DOHH2 (cell line): ENCODE results near the gene EIF6.

Experiments used
- H3F3A ChIP-seq: fragments of 200-600 bp; sonication (generic), shearing (Covaris generic); 2 replicates; pipeline ENCODE4 v1.6.0; 2016; ENCODE audit warnings: antibody characterized with exemption, mild to moderate bottlenecking; ENCODE audit not compliant: control insufficient read depth, insufficient read depth
- H3K27ac ChIP-seq: fragments of 200-600 bp; sonication (generic); 2 replicates; pipeline ENCODE4 v1.5.1; 2014; ENCODE audit warnings: low read depth, mild to moderate bottlenecking, low read length, moderate library complexity
- H3K27me3 ChIP-seq: fragments of 200-600 bp; sonication (generic); 2 replicates; pipeline ENCODE4 v1.6.1; 2014; ENCODE audit warnings: mild to moderate bottlenecking, low read length, mixed read lengths; ENCODE audit not compliant: control insufficient read depth
- H3K36me3 ChIP-seq: fragments of 200-600 bp; sonication (generic); 2 replicates; pipeline ENCODE4 v1.6.1; 2014; ENCODE audit warnings: mild to moderate bottlenecking, low read length, moderate library complexity, mixed read lengths; ENCODE audit not compliant: control insufficient read depth
- H3K4me1 ChIP-seq: fragments of 200-600 bp; sonication (generic); 2 replicates; pipeline ENCODE4 v1.6.1; 2014; ENCODE audit warnings: mild to moderate bottlenecking, low read length, mixed read lengths; ENCODE audit not compliant: control insufficient read depth
- H3K4me2 ChIP-seq: fragments of 200-600 bp; sonication (generic); 2 replicates; pipeline ENCODE4 v1.6.0; 2014; ENCODE audit warnings: mild to moderate bottlenecking, low read length, moderate library complexity
- H3K4me3 ChIP-seq: fragments of 200-600 bp; sonication (generic); 2 replicates; pipeline ENCODE4 v1.5.1; 2014; ENCODE audit warnings: mild to moderate bottlenecking, low read length, mixed read lengths
- H3K79me2 ChIP-seq: fragments of 200-600 bp; sonication (generic); 2 replicates; pipeline ENCODE4 v1.6.1; 2014; ENCODE audit warnings: mild to moderate bottlenecking, low read length, mixed read lengths; ENCODE audit not compliant: control insufficient read depth
- H3K9me2 ChIP-seq: fragments of 200-600 bp; sonication (generic); replicated peaks from 2 replicates; pipeline ENCODE4 v1.6.1; 2014; ENCODE audit warnings: mild to moderate bottlenecking, low read length, mixed read lengths; ENCODE audit not compliant: control insufficient read depth
- H3K9me3 ChIP-seq: fragments of 200-600 bp; sonication (generic); 2 replicates; pipeline ENCODE4 v1.6.1; 2014; ENCODE audit warnings: antibody characterized with exemption, low read length, mixed read lengths; ENCODE audit not compliant: control insufficient read depth, insufficient read depth
- H4K20me1 ChIP-seq: fragments of 200-600 bp; sonication (generic); 2 replicates; pipeline ENCODE4 v1.6.0; 2014; ENCODE audit warnings: low read depth, mild to moderate bottlenecking, antibody characterized with exemption, low read length, moderate library complexity; ENCODE audit not compliant: control insufficient read depth, insufficient read depth
- EZH2phosphoT487 ChIP-seq: fragments of 200-600 bp; sonication (generic); IDR thresholded peaks from 2 replicates; pipeline ENCODE4 v1.6.1; 2017; ENCODE audit warnings: borderline replicate concordance, mild to moderate bottlenecking, antibody characterized with exemption, low read length, moderate library complexity, mixed read lengths
- TF ChIP-seq, protein P1 (sequence below): fragments of 200-600 bp; sonication (generic); IDR thresholded peaks from one replicate; pipeline ENCODE4 v1.5.1; 2014; ENCODE audit warnings: antibody characterized with exemption, mild to moderate bottlenecking, low read depth, low read length; ENCODE audit not compliant: poor library complexity, severe bottlenecking

EIF6 gene

DNA sequence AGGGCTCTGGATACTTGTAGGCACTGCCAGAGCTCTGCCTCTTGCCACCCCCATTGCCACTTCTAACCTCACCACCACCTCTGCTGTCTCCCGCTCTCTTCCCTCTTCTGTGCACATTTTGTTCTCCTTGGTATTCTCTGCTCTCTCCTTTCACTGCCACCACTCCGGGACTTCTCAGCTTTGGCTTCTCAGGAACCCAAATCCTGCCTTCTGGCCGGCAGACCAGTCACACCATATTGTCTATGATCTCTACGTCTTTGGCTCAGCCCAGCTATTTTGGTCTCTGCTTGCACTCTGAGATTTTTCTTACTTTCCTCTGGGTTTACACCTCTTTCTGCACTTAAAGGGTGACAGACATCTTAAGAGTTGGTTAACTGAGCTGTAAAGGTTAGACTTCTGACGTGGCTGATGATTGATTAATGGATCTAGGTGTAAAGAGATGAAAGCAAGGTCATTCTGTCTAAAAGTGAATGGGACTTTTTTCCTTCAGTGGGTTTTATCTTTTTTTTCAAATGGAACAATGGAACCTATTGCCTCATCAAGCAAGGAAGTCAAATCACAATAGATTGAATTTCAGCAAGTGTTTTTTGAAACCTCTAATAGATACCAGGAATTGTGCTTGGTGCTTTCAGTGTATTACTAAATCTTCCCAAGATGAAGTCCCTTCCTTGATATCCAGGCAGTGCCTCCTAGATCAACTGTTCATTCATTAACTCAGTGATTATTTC lies 44.3 kb downstream of the EIF6 start:
- Histone ChIP-seq H3K4me1 (no peaks in the 10 kb centered on the region), H3K4me2 (no peak overlapping the region), H3K27ac (no peak overlapping the region), H3K9me2 (no peaks in the 10 kb centered on the region), H3F3A (no peaks in the 10 kb centered on the region), H3K79me2 (no peaks in the 10 kb centered on the region), H3K4me3 (no peak overlapping the region), H4K20me1 (no peaks in the 10 kb centered on the region), H3K36me3 (no peaks in the 10 kb centered on the region), H3K9me3 (no peaks in the 10 kb centered on the region), H3K27me3 (peaks cover 19% of the 10 kb centered on the region)
- TF ChIP-seq, protein P1, sequence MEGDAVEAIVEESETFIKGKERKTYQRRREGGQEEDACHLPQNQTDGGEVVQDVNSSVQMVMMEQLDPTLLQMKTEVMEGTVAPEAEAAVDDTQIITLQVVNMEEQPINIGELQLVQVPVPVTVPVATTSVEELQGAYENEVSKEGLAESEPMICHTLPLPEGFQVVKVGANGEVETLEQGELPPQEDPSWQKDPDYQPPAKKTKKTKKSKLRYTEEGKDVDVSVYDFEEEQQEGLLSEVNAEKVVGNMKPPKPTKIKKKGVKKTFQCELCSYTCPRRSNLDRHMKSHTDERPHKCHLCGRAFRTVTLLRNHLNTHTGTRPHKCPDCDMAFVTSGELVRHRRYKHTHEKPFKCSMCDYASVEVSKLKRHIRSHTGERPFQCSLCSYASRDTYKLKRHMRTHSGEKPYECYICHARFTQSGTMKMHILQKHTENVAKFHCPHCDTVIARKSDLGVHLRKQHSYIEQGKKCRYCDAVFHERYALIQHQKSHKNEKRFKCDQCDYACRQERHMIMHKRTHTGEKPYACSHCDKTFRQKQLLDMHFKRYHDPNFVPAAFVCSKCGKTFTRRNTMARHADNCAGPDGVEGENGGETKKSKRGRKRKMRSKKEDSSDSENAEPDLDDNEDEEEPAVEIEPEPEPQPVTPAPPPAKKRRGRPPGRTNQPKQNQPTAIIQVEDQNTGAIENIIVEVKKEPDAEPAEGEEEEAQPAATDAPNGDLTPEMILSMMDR, result no peak

DNA sequence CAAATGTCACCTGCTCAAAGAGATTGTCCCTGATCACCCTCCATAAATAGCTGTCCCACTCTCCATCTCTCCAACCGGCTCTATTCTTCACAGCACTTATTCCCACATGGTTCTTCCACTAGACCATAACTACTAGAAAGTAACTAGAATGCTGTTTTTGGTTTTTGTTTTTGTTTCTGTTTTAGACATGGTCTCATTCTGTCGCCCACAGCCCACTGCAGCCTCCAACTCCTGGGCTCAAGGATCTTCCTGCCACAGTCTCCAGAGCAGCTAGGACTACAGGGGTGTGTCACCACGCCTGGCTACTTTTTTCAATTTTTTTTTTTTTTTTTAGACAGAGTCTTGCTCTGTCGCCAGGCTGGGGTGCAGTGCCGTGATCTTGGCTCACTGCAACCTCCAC lies 45.8 kb downstream of the EIF6 start:
- Histone ChIP-seq H3K9me2 (no peaks in the 10 kb centered on the region), H3F3A (no peaks in the 10 kb centered on the region), H4K20me1 (no peaks in the 10 kb centered on the region), H3K4me2 (no peak overlapping the region), H3K79me2 (no peaks in the 10 kb centered on the region), H3K4me1 (no peaks in the 10 kb centered on the region), H3K9me3 (no peaks in the 10 kb centered on the region), H3K4me3 (no peak overlapping the region), H3K36me3 (no peaks in the 10 kb centered on the region), H3K27me3 (peaks cover 24% of the 10 kb centered on the region), H3K27ac (no peak overlapping the region)
- TF ChIP-seq, protein P1, result no peak
- TF ChIP-seq EZH2phosphoT487, result no peak

DNA sequence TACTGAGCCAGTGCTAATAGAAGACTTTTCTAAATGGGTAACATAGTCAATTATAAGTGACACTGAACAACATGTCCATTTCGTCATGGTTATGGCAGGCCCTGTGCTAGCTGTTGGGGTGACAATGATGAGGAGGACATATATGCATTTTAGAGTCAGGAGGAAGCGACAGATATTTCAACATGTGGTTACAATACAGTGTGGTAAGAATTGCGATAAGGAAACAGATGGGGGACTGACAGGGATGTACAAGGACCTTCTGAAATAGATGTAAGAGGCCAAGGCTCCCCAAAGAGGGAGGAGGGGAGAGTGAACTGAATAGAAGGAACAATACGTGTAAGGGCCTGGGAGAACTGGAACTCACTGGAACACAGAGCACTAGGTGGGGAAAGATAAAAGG lies 46.4 kb downstream of the EIF6 start:
- Histone ChIP-seq H3F3A (no peaks in the 10 kb centered on the region), H3K4me3 (no peak overlapping the region), H3K27me3 (peaks cover 24% of the 10 kb centered on the region), H3K4me1 (no peaks in the 10 kb centered on the region), H4K20me1 (no peaks in the 10 kb centered on the region), H3K9me2 (no peaks in the 10 kb centered on the region), H3K9me3 (no peaks in the 10 kb centered on the region), H3K4me2 (no peak overlapping the region), H3K36me3 (no peaks in the 10 kb centered on the region), H3K27ac (no peak overlapping the region), H3K79me2 (no peaks in the 10 kb centered on the region)
- no peak for TF ChIP-seq EZH2phosphoT487
- TF ChIP-seq, protein P1, result no peak
